Endothelial cell (in vitro differentiated cells): Measurements from ENCODE around the gene GPR157. TPM values are rescaled to one million over a fixed set of nuclear protein-coding genes. Genes with fewer than 3 reads are reported as not detected.
"Not testable (repeated sequence)": the region's sequence is repeated elsewhere in the genome, so short reads cannot be mapped to it uniquely, and the experiment has no call there.

ENCODE experiments used
- DNase-seq: peaks from one replicate; pipeline ENCODE4 v3.0.0; 2021; ENCODE audit warnings: low spot score
- H3K27ac Mint-ChIP-seq: one replicate; pipeline ENCODE4 v1.8.0; 2021; ENCODE audit warnings: mixed read lengths, inconsistent platforms; ENCODE audit not compliant: unreplicated experiment
- H3K27me3 Mint-ChIP-seq: one replicate; pipeline ENCODE4 v1.8.0; 2021; ENCODE audit warnings: mild to moderate bottlenecking, moderate library complexity, mixed read lengths, inconsistent platforms; ENCODE audit not compliant: unreplicated experiment
- H3K36me3 Mint-ChIP-seq: one replicate; pipeline ENCODE4 v1.8.0; 2021; ENCODE audit warnings: mild to moderate bottlenecking, low read depth, mixed read lengths, inconsistent platforms; ENCODE audit not compliant: unreplicated experiment
- H3K4me1 Mint-ChIP-seq: one replicate; pipeline ENCODE4 v1.8.0; 2021; ENCODE audit warnings: mild to moderate bottlenecking, mixed read lengths, inconsistent platforms; ENCODE audit not compliant: unreplicated experiment
- H3K4me3 Mint-ChIP-seq: one replicate; pipeline ENCODE4 v1.8.0; 2021; ENCODE audit warnings: mild to moderate bottlenecking, mixed read lengths, inconsistent platforms; ENCODE audit not compliant: unreplicated experiment
- H3K9me3 Mint-ChIP-seq: one replicate; pipeline ENCODE4 v1.8.0; 2021; ENCODE audit warnings: mixed read lengths, inconsistent platforms; ENCODE audit not compliant: unreplicated experiment
- CTCF ChIP-seq: fragments of 200-600 bp; sonication (generic); IDR thresholded peaks from one replicate; pipeline ENCODE4 v1.5.0; 2021; ENCODE audit warnings: antibody characterized with exemption; ENCODE audit not compliant: unreplicated experiment
- total RNA-seq: library from RNA; stranded (reverse); fragmentation: NEBNext Ultra II Directional; extraction: Animal tissue kit (Norgen Biotek cat#: 25700); gene quantifications from one replicate; pipeline ENCODE4 v1.2.1, GENCODE V29; 2021; ENCODE audit not compliant: unreplicated experiment

Gene GPR157
- total RNA-seq, 1 donor from 2014 or later = 2.8 TPM

- H3K4me1 Mint-ChIP-seq = no peaks in the 10 kb centered on the region
- TF ChIP-seq CTCF = no peak
- no peak for DNase-seq
- H3K27ac Mint-ChIP-seq = no peak overlapping the region
- peaks cover 11% of the 10 kb centered on the region for H3K27me3 Mint-ChIP-seq
- no peak overlapping the region for H3K4me3 Mint-ChIP-seq
- no peaks in the 10 kb centered on the region for H3K9me3 Mint-ChIP-seq
- H3K36me3 Mint-ChIP-seq = no peaks in the 10 kb centered on the region
Observed at GRCh38 chr1:9125325-9125724, 3.6 kb downstream of the GPR157 start.

GRCh38 chr1:9124389-9124788 is 4.5 kb downstream of the GPR157 start:
- H3K4me1 Mint-ChIP-seq, H3K4me3 Mint-ChIP-seq, H3K9me3 Mint-ChIP-seq, H3K27me3 Mint-ChIP-seq, H3K36me3 Mint-ChIP-seq, H3K27ac Mint-ChIP-seq, DNase-seq: not testable (repeated sequence)

DNA sequence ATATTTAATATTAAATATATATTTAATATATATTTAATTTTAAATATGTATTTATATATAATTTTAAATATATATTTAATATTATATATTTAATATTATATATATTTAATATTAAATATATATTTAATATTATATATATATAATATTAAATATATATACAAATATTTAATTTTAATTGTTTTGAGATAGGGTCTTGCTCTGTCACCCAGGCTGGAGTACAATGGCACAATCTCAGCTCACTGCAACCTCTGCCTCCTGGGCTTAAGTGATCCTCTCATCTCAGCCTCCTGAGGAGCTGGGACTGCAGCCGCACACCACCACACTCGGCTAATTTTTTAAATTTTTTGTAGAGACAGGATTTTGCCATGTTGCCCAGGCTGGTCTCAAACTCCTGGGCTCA is 5.2 kb downstream of the GPR157 start:
- not testable (repeated sequence) for DNase-seq, H3K4me1 Mint-ChIP-seq, H3K27me3 Mint-ChIP-seq, H3K27ac Mint-ChIP-seq, H3K9me3 Mint-ChIP-seq, H3K36me3 Mint-ChIP-seq, H3K4me3 Mint-ChIP-seq

DNA sequence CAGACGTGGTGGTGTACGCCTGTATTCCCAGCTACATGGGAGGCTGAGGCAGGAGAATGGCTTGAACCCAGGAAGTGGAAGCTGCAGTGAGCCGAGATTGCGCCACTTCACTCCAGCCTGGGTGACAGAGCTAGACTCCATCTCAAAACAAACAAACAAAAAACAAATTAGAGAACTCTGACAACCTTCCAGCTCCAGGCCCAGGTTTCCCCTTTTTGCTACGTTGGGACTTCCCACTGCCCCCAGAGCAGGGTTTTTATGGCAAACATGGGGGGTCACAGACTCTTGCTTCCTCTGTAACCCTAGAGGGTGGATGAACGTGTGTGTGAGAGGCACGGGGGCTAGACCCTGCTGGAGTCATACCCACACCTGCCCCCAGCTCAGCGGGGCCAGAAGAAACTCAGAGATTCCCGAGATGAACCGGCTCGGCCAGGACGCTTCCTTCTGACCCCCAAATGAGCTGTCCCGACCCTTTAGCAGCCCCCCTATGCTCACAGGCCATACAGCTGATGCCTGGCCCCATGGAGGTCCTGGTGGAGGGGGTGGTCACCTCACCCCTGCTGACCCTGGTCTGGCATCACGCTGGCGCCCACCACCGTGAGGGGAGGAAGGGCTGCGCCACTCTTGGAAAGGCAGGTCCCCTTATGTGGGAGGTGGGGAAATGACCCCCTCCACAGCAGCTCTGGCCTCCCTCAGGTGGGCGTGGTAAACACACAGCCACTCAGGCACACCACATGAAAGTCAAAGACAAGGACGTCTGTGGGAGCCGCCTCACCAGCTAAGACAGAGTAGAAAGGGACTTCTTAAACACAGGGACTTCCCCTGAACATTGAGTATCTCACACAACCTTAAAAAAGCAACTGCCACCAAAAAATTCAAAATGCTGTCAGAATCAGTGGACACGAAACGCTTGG is 7.1 kb downstream of the GPR157 start:
- H3K27me3 Mint-ChIP-seq = no peaks in the 10 kb centered on the region
- H3K9me3 Mint-ChIP-seq = no peaks in the 10 kb centered on the region
- no peak overlapping the region for H3K4me3 Mint-ChIP-seq
- no peak for TF ChIP-seq CTCF
- DNase-seq = no peak
- no peak overlapping the region for H3K27ac Mint-ChIP-seq
- H3K4me1 Mint-ChIP-seq = no peaks in the 10 kb centered on the region
- no peaks in the 10 kb centered on the region for H3K36me3 Mint-ChIP-seq

DNA sequence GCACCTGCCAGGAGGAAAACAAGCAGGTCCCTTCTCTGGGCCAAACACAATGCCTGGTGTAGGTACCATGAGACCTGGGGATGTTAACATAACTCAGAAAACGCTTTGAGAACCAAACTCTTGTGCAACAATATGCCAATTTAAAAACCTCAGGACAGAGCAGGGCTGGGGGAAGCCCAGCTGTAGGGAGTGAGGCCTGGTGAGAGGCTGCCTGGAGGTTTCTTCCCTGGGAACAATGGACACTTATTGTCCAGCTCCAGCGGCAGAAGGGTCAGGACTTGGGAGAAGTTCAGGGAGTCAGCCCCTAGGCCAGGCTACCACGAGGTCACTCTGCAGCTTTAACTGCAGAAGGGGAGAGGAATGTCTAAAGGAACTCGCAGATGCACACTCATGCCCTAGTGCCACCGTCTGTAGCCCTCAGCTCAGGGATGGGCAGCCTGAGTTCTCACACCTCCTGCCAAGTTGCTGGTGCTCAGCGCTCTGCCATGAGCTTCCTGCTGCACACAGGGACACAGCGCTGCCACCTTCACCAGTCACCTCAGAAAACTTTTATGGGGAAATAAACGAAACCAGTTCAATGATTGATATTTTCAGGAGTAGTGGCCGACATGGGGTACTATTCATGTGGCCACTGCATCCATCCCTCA is 8.5 kb downstream of the GPR157 start:
- H3K36me3 Mint-ChIP-seq = no peaks in the 10 kb centered on the region
- H3K4me3 Mint-ChIP-seq = no peak overlapping the region
- H3K27me3 Mint-ChIP-seq = no peaks in the 10 kb centered on the region
- TF ChIP-seq CTCF = no peak
- H3K27ac Mint-ChIP-seq = no peak overlapping the region
- H3K9me3 Mint-ChIP-seq = no peaks in the 10 kb centered on the region
- DNase-seq = no peak
- H3K4me1 Mint-ChIP-seq = no peaks in the 10 kb centered on the region

GRCh38 chr1:9119745-9120144 is 9.2 kb downstream of the GPR157 start:
- no peak for DNase-seq
- Mint-ChIP-seq H3K4me3 (no peak overlapping the region), H3K27ac (no peak overlapping the region), H3K4me1 (no peaks in the 10 kb centered on the region), H3K36me3 (no peaks in the 10 kb centered on the region), H3K9me3 (no peaks in the 10 kb centered on the region), H3K27me3 (peaks cover 2% of the 10 kb centered on the region)
- no peak for TF ChIP-seq CTCF
